Measurements from ENCODE around the gene P3R3URF.

Gene P3R3URF

DNA sequence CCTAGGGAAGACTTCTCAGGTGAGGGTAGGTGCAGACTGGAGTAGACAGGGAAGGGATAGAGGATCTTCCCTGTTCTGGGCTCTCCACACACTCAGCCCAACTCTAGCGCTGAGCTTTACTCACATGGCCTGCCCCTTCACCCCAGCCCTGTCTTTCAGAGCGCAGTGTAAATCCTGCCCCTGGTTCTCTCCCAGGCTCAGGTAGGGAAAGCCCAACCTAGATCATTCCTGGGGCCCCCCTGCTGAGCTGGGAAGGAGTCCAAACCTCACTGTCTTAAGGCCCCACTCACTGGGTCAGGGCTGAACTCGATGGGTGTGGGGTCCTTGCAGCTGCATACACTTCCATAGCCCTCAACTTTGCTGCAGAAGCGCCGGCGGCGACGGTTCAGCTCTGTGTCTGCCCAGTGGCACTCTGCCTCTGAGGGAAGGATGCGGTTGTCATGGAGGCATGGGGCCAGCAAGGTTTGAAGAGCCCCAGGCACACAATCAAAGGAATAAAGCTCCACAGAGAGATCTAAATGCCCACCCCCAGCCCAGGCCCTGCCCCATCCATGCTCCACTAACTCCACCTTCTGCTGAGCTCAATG lies 17.8 kb upstream of the P3R3URF start:
- no peak for DNase-seq

DNA sequence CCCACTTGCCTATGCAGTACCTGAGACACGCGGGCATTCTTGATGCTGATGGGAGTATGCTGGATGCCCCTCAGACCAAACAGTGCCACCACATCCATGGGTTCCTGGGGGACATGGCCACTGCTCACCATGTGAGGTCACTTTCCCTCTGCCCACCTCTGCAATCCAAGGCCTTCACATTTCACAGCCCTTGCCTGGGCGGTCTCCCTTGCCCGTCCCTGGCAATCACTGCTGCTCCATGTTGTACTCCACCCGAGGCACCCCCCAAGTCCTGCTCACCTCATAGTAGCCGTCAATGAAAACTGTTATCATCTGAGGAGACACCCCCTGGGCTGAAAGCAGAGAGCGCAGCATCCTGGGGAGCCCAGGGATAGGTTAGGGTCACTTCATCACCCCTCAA lies 17.0 kb upstream of the P3R3URF start:
- no peak for DNase-seq

DNA sequence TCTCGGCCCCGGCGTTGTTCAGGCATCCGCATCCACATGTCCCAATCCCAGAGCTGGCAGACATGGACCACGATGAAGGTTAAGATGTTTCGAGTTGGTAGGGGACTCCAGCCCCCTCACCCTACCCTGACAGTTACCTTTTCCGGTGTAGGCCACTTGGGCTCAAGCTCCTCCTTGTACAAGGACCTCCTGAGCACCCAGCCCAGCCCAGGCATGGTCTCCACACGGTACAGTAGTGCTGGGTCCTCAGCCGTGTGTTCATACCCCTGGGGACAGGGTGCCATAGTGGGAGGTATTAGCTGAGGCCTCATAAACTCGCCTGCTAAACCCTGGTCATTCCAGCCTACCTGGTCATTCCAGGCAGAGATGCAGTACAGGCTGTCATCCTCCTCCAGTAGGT lies 15.9 kb upstream of the P3R3URF start:
- DNase-seq: no peak

DNA sequence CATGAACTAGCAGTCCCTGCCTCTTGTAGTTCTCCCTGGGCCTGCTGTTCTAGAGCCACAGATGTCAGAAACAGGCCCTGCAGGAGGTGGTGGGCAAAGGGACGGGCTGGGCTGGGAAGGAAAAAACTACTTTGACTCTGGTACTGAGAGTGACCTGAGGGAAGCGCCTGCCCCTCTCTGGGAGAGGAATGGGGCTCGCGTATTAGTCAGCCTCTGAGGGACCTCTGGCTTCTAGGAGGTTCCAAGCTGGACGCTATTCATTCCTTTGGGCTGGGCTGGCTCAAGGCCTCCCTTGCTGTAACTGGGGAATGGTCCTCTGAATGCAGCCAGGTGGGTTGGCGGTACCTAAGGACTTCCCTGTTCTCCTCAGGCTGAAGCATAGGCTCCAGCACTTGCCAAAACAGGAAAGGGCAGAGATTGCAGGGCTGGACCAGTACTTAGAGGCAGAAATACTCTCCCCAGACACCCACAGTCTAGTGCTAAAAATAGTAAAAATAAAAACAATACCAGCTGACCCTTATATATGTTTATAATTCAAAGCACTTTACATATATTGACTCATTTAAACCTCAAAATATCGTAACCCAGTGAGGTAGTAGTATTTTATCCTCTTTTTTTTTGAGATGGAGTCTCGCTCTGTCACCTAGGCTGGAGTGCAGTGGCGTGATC lies 14.9 kb upstream of the P3R3URF start:
- DNase-seq: no peak

DNA sequence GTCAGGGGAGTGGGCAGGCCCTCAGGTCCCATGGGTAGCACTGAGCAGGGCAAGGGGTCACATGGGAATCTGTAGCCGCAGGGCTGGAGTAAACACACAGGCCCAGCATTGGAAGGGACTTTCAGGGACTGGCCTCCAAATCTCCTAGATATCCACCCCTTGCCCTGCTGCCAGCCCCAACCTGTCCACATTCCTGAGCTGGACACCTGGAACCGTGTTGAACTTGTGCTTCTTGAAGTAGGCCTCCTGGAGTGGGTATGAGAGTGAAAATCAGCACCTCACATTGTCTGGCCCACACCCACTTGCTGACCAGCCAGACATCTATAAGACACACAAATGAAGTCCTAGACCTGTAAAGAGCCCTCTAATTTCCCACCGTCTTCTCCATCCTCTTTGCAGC lies 14.3 kb upstream of the P3R3URF start:
- DNase-seq: no peak

DNA sequence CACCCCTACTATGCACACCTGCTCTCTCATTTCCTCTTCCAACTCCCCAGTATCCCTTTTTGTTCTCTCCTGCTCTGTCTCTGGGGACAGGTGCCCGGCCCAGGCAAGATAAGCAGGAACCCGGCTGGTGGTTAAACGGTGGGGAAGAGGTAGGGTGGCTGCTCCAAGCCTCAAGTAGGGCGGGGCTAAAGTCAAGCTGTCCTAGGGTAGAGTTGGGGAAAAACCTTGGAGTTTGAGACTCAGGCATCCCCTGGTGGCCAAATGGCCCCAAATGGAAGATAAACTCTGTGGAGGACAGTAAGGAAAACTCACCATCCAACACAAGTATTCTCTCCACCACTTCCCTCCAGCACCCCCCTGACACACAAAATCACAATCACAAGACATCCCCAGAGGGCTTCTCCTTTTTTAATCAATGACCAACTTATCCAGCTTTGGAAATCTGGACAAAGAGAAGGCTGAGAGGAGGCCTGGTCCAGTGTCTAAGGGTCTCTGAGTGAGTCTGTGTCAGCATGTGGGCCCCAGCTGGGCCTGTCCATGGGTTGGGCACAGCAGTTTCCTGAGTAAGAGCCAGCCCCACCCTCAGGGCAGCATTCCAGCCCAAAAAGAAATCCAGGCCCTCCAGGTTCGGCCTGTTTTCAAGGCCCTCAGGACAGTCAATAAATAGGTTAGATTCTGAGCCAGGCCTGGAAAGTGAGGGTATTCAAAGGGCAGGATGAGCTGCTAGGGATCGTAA lies 12.2 kb upstream of the P3R3URF start:
- no peak for DNase-seq

DNA sequence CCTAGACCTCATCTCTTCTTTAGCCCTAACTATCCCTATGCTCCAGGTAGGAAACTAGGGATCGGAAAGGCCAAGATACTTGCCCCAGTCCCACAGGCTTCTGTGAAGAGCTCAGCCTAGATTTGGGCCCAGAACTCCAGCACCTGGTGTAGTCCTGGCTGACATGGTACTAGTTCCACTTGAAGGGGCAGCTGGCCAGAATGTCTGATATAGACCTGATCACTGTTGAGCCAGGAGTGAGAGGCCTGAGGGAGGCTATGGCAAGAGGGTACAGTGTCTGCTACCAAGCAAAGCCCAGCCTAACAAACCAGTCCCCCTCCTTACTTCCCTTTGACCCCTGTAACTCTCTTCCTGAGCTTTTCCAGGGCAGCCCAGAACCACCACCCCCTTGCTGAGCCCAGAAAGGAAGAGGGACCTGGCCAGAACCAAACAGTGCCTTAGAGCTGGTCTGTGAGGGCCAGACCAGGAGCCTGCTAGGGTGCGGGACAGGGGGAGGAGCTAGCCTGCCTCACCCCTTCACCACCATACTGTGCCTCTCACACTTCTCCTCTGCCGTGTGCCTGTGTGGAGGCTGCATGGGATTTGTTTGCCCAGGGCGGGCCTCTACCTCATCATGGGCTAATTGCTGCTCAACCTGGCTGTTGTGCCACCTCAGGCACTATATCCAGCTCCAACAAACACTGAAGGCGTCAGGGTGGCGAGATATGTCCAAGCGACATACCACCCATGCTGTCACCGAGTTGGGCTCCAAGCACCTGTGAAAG lies 11.0 kb upstream of the P3R3URF start:
- no peak for DNase-seq

DNA sequence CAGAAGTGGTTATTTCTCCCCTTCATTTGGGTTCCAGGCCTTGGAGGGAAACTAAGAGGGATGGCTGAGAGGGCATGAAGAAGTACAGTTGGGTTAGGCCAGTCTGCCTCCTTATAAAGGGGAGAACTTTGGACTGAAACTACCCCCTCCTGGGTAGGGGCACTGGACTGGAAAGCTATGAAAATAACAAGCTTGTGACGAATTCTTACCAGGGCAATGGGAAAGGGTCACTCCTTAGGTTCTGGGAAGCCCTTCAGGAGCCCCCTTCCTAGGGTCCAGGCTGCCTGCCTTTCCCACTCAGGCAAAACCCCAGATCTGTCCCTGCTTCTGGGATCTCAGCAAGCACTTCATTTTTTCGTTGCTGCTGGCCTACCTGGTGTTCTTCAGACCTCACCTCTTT lies 9.8 kb upstream of the P3R3URF start:
- no peak for DNase-seq

DNA sequence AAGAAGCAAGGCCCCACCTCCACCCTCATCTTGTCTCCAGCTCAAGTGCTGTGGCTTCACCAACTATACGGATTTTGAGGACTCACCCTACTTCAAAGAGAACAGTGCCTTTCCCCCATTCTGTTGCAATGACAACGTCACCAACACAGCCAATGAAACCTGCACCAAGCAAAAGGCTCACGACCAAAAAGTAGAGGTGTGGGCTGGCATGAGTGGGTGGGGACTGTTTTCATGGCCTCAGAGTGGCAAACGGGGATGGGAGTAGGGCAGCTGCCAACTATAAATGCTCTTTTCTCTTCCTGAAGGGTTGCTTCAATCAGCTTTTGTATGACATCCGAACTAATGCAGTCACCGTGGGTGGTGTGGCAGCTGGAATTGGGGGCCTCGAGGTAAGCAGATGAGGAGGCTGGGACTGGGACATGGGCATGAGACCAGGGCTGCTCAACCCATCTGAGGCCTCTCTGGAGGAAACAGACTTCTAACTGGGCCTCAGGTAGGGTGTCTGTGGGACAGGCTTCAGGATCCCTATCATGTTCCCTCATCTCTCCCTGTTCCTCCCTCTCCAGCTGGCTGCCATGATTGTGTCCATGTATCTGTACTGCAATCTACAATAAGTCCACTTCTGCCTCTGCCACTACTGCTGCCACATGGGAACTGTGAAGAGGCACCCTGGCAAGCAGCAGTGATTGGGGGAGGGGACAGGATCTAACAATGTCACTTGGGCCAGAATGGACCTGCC lies 8.8 kb upstream of the P3R3URF start:
- DNase-seq: no peak

DNA sequence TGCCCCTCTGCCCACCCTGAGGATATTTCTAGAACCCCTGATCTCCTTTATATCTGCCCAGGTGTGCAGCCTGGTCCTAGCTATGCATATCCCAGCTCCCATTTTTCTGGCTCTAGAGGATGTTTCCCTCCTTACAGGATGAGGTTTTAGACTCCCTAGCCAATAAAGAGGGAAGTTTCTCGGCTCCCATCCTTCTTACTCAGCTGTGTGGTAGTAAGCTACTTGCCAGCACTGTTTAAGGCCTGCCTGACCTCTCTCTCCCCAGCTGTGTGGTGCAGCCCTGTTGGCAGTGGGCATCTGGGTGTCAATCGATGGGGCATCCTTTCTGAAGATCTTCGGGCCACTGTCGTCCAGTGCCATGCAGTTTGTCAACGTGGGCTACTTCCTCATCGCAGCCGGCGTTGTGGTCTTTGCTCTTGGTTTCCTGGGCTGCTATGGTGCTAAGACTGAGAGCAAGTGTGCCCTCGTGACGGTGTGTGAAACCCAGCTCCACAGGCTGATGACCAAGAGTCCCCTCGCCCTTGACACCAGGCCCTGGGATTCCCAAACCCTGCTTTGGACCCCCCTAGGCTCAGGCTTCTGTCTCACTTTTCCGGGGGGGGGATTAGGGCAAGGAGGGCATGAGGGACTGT lies 7.8 kb upstream of the P3R3URF start:
- DNase-seq: peak; percentile 33

DNA sequence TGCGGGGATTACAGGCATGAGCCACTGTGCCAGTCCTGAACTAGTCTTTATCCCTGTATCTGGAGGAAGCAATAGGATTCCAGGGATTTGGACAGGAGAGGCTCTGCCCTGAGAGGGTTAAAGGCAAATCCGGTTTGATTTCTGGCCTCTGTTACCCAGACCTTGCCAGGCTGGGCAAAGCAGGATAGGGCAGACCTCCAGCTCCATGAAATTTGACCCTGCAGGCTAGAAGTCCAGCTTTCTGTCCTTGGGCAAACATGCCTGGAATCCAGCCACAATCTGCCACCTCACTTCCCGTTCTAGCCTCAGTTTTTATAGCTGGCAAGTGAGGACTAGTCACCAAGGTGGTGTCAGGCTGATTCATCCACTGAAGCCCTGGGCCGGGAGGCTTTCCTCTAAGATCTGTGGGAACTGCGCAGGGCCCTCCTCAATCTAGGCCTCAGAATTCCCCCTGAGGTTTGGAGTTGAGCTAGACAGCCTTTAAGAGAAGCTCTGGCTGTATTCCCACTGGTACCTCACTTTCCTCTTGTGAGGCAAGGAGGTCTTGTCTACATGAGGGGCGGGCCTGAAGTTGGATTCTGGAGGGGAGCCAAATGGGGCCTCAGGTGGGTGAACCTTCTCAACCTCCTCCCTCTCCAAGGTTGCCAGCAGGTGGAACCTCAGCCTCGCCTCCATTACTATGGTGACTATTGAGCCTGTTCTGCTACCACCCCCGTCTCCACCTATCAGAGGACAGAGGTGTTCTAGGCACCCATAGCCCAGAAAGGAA lies 7.0 kb upstream of the P3R3URF start:
- no peak for DNase-seq

DNA sequence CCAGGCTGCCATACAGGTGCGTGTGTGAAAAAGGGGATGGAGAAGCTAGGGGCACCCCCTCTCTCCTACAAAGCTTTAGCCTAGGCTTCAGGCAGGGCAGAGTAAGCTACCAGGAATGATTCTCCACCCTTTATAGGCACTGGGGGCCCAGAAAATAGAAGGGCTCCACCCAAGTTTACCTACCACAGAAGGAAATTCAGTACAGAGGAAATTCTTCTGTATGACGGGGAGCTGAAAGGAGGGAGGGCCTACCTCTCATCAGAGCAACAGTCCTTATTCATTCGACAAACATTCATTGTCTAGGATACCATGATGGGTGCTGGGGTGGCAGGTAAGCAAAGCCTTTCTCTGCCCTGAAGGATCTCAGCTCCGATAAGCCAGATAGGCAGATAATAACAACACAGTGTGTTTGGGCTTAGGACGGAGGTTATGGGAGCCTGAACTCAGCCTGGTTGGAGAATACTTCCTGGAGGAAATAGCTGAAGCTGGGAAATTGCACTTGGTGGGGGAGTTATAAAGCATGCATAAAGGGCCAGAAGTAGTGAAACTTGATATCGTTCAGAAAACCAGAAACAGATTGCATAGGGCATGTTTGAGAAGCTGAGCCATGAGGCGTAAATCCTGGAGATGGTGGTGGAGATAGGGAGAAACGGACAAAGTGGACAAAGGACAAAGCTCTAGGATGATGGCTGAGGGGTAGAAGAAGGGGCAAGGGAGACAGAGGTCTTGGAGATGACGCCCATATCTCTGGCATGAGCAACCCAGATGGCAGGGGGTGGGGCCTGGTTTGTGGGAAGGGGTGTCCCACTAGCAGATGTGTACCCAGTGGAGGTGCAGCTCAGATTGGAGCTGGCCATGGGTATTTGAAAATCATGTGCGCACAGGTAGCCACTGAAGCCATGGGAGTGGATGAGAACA lies 5.3 kb upstream of the P3R3URF start:
- peak; percentile 27 for DNase-seq

DNA sequence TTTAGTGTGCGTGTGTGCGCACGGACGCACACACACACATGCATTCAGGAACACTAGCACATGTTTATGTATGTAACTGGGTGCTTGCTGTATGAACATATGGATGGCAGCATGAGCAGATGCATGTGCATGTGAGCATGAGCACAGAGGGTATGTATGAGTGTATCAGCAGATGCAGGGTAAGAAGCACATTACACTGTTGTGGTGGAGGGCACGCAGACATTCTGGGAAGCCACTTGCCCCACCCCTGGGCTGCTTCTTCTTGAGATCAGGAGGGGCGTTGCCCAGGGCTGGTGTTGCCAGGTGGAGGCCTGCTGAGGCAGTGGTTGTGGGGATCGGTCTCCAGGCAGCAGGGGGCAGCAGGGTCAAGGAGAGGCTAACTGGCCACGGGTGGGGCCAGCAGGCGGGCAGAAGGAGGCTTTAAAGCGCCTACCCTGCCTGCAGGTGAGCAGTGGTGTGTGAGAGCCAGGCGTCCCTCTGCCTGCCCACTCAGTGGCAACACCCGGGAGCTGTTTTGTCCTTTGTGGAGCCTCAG lies 3.9 kb upstream of the P3R3URF start:
- no peak for DNase-seq

DNA sequence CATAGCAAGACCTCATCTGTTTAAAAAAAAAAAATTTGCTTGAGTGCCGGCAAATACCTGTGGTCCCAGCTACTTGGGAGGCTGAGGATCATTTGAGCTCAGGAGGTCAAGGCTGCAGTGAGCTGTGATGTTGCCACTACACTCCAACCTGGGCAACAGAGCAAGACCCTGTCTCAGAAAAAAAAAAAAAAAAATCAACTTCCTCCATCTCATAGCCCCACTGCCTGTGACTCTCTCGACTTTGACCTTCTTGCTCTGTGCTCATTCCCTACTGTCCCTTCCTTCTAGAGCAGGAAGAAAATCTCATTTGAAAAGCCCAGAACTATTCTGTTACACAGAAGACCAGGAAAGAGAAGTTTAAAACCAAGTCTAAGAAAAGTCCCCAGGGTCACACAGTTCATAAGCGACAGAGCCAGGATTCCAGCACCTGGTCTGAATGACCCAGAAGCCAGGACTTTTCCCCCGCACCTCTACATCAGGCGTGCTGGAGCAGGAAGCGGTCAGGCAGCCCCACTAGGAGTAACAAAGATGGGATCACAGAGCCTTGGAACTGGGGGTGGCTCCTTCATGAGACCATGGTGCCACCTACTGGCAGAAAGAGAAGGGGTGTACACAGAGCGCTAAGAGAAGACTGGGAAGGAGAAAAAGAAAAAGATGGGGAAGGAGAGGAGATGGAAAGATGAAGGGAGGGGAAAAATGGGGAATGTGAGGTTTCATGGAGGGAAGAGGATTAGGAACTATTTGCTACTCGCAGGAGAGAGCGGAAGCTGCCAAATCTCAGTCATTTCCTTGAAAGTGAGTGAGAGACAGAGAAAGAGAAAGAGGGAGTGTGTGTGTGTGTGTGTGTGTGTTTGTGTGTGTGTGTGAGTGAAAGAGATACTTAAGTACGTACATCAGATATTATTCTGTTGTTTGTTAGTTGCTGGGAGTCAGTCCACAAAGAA lies 3.1 kb upstream of the P3R3URF start:
- DNase-seq: peak; percentile 16

DNA sequence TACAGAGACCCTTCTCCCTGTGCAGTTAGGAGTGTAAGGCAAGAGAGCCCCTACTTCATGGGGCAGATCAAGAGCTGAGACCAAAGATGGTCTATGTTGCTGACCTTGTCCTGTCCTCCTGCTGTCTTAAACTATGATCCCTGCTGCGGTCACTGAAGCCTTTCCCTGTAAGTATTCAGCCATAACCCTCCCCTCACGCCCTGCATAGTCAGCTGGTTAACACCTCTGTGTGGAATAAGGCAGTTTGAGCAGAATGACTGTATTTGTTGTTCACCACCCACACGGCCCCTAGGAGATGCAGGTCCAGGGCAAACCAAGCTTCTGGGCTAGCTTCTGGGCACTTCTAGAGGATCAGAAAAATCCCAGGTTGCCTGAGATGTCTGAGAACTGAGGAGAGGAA lies 1.0 kb downstream of the P3R3URF start:
- no peak for DNase-seq

DNA sequence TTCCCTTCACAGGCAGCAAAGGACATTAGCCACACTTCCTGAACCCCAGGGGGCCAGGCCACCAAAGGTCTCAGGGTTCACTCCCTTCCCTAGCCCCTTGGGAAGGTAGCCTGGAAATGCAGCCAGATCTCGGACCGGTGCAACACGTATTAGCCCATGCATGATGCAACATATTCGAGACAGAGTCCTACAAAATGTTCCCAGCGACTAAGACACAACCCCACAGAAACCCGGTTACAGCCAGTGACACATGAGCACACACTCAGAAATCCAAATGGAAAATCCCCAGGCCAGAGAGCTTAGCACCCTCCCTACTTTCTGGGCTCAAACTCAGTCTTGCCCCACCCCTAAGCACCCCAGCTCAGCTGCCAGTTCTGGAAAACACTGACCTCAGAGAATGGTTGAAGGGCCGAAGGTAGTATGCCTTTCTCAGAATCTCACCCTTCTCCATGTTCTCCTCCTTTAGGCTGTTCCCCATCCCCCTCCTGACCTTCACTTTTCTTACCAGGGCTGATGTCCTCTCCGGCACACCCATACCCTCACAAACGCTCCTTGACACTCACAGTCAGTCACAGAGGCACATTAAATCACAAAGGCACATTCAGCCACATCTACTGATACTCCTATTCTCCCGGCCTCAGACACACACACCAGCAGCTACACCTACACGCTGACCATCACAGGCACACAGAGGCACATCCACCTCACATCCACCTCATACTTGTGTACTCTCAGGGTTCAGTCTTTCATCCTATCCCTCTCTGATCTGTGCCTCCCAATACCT lies 1.6 kb downstream of the P3R3URF start, which contains the start of gene TSPAN1:
TSPAN1 (plus strand) TSS at position 640 of the 784 bp plus-strand sequence. CDS start 6,021 bp downstream, outside the sequence.
- DNase-seq: no peak

DNA sequence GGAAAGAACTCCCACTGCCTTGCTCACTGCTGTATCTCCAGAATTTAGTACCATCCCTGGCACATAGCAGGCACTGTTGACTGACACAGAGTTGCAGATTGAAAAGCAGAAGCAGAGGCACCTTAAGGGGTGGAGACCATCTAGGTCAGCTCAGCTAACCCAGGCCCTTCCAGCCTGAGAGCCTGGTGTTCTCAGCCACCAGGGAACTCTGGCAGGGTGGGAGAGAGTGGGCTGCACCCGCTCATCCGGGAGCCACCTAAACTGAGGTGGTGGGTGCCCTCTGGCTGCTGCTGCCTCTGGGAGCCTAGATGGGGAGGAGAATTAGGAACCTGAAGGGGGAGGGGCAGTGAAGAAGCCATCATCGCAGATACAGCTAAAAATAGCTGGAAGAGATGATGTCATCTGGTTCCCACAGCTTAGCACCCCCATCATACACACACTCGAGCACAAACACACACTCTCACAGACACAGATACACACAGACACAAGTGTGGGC lies 2.9 kb downstream of the P3R3URF start:
- DNase-seq: no peak

DNA sequence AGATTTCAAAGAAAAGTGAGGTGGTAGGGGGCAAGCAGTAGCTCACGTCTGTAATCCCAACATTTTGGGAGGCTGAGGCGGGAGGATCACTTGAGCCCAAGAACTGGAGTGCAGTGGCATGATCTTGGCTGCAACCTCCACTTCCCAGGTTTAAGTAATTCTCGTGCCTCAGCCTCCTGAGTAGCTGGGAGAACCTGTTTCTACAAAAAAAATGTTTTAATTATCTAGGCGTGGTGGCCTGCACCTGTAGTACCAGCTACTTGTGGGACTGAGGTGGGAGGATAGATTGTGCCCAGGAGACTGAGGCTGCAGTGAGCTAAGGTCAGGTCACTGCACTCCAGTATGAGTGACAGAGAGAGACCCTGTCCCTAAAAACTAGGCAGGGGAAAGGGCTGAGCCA lies 4.0 kb downstream of the P3R3URF start:
- DNase-seq: no peak
